ENCODE results near the gene HBE1. TPM values are rescaled to one million over a fixed set of nuclear protein-coding genes. Genes with fewer than 3 reads are reported as not detected.

Gene HBE1
- total and polyA plus RNA-seq, 2 of the 4 experiments (the other 2 are of a cell fraction), result 3.2 to 12.7 TPM

DNA sequence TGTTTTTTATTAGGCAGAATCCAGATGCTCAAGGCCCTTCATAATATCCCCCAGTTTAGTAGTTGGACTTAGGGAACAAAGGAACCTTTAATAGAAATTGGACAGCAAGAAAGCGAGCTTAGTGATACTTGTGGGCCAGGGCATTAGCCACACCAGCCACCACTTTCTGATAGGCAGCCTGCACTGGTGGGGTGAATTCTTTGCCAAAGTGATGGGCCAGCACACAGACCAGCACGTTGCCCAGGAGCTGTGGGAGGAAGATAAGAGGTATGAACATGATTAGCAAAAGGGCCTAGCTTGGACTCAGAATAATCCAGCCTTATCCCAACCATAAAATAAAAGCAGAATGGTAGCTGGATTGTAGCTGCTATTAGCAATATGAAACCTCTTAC lies 44.3 kb downstream of the HBE1 start:
- no peaks in the 10 kb centered on the region for H4K20me1 ChIP-seq (ENCODE audit: insufficient read depth, low read length)
- H4K91ac ChIP-seq (ENCODE audit: insufficient read depth, low read depth, low read length), result peak overlapping the region; percentile 11; the same call in 1 of the 2 replicates
- no peak overlapping the region for H3K4me2 ChIP-seq (ENCODE audit: low read depth, low read length)
- no peak for TF ChIP-seq MXI1 (IDR thresholded peaks at IDR 0.05; ENCODE audit: borderline replicate concordance, low read depth, low read length)
- TF ChIP-seq RAD21 (IDR thresholded peaks at IDR 0.05; ENCODE audit: low read length), result no peak
- no peak for TF ChIP-seq SMC3 (IDR thresholded peaks at IDR 0.05; ENCODE audit: low read depth, low read length)
- TF ChIP-seq, protein P1, sequence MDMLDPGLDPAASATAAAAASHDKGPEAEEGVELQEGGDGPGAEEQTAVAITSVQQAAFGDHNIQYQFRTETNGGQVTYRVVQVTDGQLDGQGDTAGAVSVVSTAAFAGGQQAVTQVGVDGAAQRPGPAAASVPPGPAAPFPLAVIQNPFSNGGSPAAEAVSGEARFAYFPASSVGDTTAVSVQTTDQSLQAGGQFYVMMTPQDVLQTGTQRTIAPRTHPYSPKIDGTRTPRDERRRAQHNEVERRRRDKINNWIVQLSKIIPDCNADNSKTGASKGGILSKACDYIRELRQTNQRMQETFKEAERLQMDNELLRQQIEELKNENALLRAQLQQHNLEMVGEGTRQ (IDR thresholded peaks at IDR 0.05; ENCODE audit: low read depth, low read length), result no peak
- no peak for TF ChIP-seq BHLHE40 (IDR thresholded peaks at IDR 0.05; ENCODE audit: low read depth, low read length)
- no peak for TF ChIP-seq RCOR1 (IDR thresholded peaks at IDR 0.05; ENCODE audit: insufficient replicate concordance, low read length)
- TF ChIP-seq FOS (IDR thresholded peaks at IDR 0.05; ENCODE audit: low read depth, low read length), result no peak
- TF ChIP-seq, protein P2, sequence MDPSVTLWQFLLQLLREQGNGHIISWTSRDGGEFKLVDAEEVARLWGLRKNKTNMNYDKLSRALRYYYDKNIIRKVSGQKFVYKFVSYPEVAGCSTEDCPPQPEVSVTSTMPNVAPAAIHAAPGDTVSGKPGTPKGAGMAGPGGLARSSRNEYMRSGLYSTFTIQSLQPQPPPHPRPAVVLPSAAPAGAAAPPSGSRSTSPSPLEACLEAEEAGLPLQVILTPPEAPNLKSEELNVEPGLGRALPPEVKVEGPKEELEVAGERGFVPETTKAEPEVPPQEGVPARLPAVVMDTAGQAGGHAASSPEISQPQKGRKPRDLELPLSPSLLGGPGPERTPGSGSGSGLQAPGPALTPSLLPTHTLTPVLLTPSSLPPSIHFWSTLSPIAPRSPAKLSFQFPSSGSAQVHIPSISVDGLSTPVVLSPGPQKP (IDR thresholded peaks at IDR 0.05; ENCODE audit: borderline replicate concordance, low read depth, low read length), result no peak
- TF ChIP-seq, protein P3, sequence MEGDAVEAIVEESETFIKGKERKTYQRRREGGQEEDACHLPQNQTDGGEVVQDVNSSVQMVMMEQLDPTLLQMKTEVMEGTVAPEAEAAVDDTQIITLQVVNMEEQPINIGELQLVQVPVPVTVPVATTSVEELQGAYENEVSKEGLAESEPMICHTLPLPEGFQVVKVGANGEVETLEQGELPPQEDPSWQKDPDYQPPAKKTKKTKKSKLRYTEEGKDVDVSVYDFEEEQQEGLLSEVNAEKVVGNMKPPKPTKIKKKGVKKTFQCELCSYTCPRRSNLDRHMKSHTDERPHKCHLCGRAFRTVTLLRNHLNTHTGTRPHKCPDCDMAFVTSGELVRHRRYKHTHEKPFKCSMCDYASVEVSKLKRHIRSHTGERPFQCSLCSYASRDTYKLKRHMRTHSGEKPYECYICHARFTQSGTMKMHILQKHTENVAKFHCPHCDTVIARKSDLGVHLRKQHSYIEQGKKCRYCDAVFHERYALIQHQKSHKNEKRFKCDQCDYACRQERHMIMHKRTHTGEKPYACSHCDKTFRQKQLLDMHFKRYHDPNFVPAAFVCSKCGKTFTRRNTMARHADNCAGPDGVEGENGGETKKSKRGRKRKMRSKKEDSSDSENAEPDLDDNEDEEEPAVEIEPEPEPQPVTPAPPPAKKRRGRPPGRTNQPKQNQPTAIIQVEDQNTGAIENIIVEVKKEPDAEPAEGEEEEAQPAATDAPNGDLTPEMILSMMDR (conservative IDR thresholded peaks at IDR 0.05; ENCODE audit: low read depth, low read length), result no peak
- TF ChIP-seq MAFK (IDR thresholded peaks at IDR 0.05; ENCODE audit: low read depth, low read length), result no peak
- no peak for TF ChIP-seq RFX5 (IDR thresholded peaks at IDR 0.05; ENCODE audit: low read depth, low read length)
- no peak for TF ChIP-seq NFE2L2 (IDR thresholded peaks at IDR 0.05; ENCODE audit: low read depth, low read length)
- H2AK9ac ChIP-seq (replicated peaks; ENCODE audit: low read depth, low read length, poor library complexity), result no peak overlapping the region
- no peak overlapping the region for H2BK5ac ChIP-seq (ENCODE audit: low read depth, low read length, poor library complexity, severe bottlenecking)
- no TSS peak for BruUV-seq (replicated peaks)
- no peak overlapping the region for H2AFZ ChIP-seq (replicated peaks; ENCODE audit: low read length, poor library complexity)
- H2BK20ac ChIP-seq (ENCODE audit: low read depth, low read length), result no peak overlapping the region
- no peaks in the 10 kb centered on the region for H3K9me3 ChIP-seq (ENCODE audit: control insufficient read depth, insufficient read depth, low read length)
- DNase-seq (no peak), ATAC-seq (ENCODE audit: low read depth) (no peak)
- H3K4me1 ChIP-seq (ENCODE audit: control insufficient read depth, insufficient read depth, low read length), result no peaks in the 10 kb centered on the region
- H3K9me1 ChIP-seq (ENCODE audit: insufficient read depth, low read length), result no peaks in the 10 kb centered on the region
- H3K36me3 ChIP-seq (ENCODE audit: control insufficient read depth, insufficient read depth, low read length), result no peaks in the 10 kb centered on the region
- H4K8ac ChIP-seq (ENCODE audit: low read depth in 2 of 2, low read length in 2 of 2), result no peak overlapping the region
- H3K56ac ChIP-seq (ENCODE audit: extremely low read depth, insufficient read depth, low read length), result no peak overlapping the region
- dilution Hi-C loops (cut with HindIII; ENCODE audit: low sequenced_read_pairs, unreplicated experiment), result no loop called here
- CTCF ChIA-PET, result interaction anchor here (0.6 kb wide), 1 partner anchor 375 kb away, joined by 3 read pairs; no protein-coding TSS in a partner anchor
- no peak overlapping the region for H3K14ac ChIP-seq (replicated peaks; ENCODE audit: low read depth, low read length)
- no peak overlapping the region for H3K4ac ChIP-seq (ENCODE audit: low read depth, low read length)
- H3K4me3 ChIP-seq (ENCODE audit: insufficient read depth, low read depth, low read length), result no peak overlapping the region
- no peaks in the 10 kb centered on the region for H3K79me1 ChIP-seq (ENCODE audit: low read depth in 1 of 2, low read length in 2 of 2)
- no peak overlapping the region for H3K18ac ChIP-seq (ENCODE audit: low read depth, low read length)
- in situ Hi-C loops (cut with MboI; ENCODE audit: low sequenced_read_pairs), result no loop called here
- no peak overlapping the region for H3K27ac ChIP-seq (ENCODE audit: insufficient read depth, low read length)
- peak overlapping the region; percentile 39; the same call in 1 of the 2 replicates for H4K5ac ChIP-seq (ENCODE audit: low read depth, low read length)
- no peak overlapping the region for H3K9ac ChIP-seq (ENCODE audit: low read depth, low read length)
- H2AK5ac ChIP-seq (ENCODE audit: low read depth, low read length), result no peak overlapping the region
- no peak overlapping the region for H2BK15ac ChIP-seq (ENCODE audit: low read depth, low read length)
- H3K23ac ChIP-seq (ENCODE audit: low read depth, low read length), result no peak overlapping the region
- WGBS, 2 experiments (ENCODE audit: extremely low coverage in 2 of 2, insufficient read length in 1 of 2), result no CpG with 5 or more reads among the region's 2 CpGs
- no peaks in the 10 kb centered on the region for H3K27me3 ChIP-seq (ENCODE audit: control insufficient read depth, insufficient read depth, low read length)
- POLR2A ChIA-PET (ENCODE audit: unreplicated experiment), result no interaction called here
- intact Hi-C loops (cut with micrococcal nuclease), result no loop called here
- H2BK120ac ChIP-seq (ENCODE audit: low read depth, low read length), result peak overlapping the region; percentile 16; the same call in 1 of the 2 replicates
